GM19099 (cell line): Measurements from ENCODE around the gene RASSF10.

Experiments used
- POLR2A ChIP-seq: IDR thresholded peaks from 3 replicates; pipeline ENCODE4 v1.6.1; 2011; ENCODE audit warnings: low read depth; ENCODE audit not compliant: insufficient read length; ENCODE audit errors: extremely low read depth

RASSF10 gene

GRCh38 chr11:12986194-12986898 is 22.8 kb upstream of the RASSF10 start:
- no peak for TF ChIP-seq POLR2A

GRCh38 chr11:12989428-12990161 is 19.5 kb upstream of the RASSF10 start:
- TF ChIP-seq POLR2A: no peak

- no peak for TF ChIP-seq POLR2A
These were observed 19.0 kb upstream of the RASSF10 start for GRCh38 chr11:12990162-12990480.

GRCh38 chr11:12991426-12991825 is 17.7 kb upstream of the RASSF10 start:
- TF ChIP-seq POLR2A: no peak

- TF ChIP-seq POLR2A: no peak
These were observed 15.5 kb upstream of the RASSF10 start for GRCh38 chr11:12993626-12994025.

- TF ChIP-seq POLR2A: no peak
These were observed 14.6 kb upstream of the RASSF10 start for GRCh38 chr11:12994476-12994875.

- no peak for TF ChIP-seq POLR2A
These were observed 13.9 kb upstream of the RASSF10 start for GRCh38 chr11:12995188-12995587.

- TF ChIP-seq POLR2A: no peak
These were observed 13.3 kb upstream of the RASSF10 start for GRCh38 chr11:12995823-12996222.

- TF ChIP-seq POLR2A: no peak
These were observed 11.9 kb upstream of the RASSF10 start for GRCh38 chr11:12997168-12997567.

GRCh38 chr11:12998336-12998735 is 10.8 kb upstream of the RASSF10 start:
- TF ChIP-seq POLR2A: no peak

- TF ChIP-seq POLR2A: no peak
These were observed 9.5 kb upstream of the RASSF10 start for GRCh38 chr11:12999597-12999996.

GRCh38 chr11:13000116-13000515 is 9.0 kb upstream of the RASSF10 start:
- no peak for TF ChIP-seq POLR2A

GRCh38 chr11:13000721-13001120 is 8.4 kb upstream of the RASSF10 start:
- TF ChIP-seq POLR2A: no peak

GRCh38 chr11:13003736-13004493 is 5.2 kb upstream of the RASSF10 start:
- TF ChIP-seq POLR2A: no peak

- no peak for TF ChIP-seq POLR2A
These were observed 1.7 kb upstream of the RASSF10 start for GRCh38 chr11:13007182-13008060.
